Measurements from ENCODE around the gene MTMR12. TPM values are rescaled to one million over a fixed set of nuclear protein-coding genes. Genes with fewer than 3 reads are reported as not detected.

The MTMR12 gene
- total RNA-seq, 2 experiments from 2014 or later, result 28.6 to 29.6 TPM

Other genes starting within 250 kb of the MTMR12 start
- gene GOLPH3, start 138.6 kb downstream of the MTMR12 start, total RNA-seq, result 10 to 100 TPM; 81.6 to 86.8 TPM
- 10 to 100 TPM; 44.8 to 45.1 TPM for gene ZFR, start 131.8 kb upstream of the MTMR12 start, total RNA-seq

All from activated CD4-positive, alpha-beta memory T cell treated with anti-CD3 and anti-CD28 coated beads, Interleukin-2, amount 10 ng/mL, durations not matched to agents 7 days and 5 days (primary cell).